Measurements from ENCODE around the gene TMEM272.

DNA sequence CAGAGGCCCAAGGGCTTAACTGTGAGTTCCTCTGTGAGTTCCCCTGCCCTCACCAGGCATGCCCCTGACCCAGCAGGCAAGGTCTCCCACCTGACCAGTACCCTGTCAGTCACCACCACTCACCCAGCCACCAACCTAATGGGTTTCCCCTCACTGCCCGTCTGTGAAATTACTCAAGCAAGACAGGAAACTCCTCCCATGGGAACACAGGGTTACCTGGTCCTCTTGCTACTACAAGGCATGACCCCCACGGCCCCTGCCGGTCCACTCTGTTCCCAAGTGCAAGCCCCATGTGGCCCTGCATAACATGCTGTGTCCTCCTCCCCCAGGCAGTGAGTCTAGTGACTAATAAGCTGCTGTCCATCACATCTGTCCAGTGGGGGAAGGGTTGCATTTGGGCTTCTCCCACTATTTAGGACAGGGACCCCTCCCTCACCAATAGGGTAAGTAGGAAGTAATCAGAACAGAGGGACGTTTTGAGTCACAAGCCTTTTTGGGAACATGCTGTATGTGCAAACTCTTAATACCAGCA, 33.0 kb downstream of the TMEM272 start:
- TF ChIP-seq, protein P1, sequence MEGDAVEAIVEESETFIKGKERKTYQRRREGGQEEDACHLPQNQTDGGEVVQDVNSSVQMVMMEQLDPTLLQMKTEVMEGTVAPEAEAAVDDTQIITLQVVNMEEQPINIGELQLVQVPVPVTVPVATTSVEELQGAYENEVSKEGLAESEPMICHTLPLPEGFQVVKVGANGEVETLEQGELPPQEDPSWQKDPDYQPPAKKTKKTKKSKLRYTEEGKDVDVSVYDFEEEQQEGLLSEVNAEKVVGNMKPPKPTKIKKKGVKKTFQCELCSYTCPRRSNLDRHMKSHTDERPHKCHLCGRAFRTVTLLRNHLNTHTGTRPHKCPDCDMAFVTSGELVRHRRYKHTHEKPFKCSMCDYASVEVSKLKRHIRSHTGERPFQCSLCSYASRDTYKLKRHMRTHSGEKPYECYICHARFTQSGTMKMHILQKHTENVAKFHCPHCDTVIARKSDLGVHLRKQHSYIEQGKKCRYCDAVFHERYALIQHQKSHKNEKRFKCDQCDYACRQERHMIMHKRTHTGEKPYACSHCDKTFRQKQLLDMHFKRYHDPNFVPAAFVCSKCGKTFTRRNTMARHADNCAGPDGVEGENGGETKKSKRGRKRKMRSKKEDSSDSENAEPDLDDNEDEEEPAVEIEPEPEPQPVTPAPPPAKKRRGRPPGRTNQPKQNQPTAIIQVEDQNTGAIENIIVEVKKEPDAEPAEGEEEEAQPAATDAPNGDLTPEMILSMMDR (IDR thresholded peaks at IDR 0.05) = no peak
- TF ChIP-seq POLR2AphosphoS5 (IDR thresholded peaks at IDR 0.05) = no peak

All from breast epithelium (tissue), 3 donors.